Gastrocnemius medialis (tissue), 4 donors: ENCODE data around the gene ITGAD. TPM values are rescaled to one million over a fixed set of nuclear protein-coding genes. Genes with fewer than 3 reads are reported as not detected.

Experiments
- ATAC-seq, 2 donors: fragments of 150-250 bp; one replicate each; pipeline ENCODE4 v1.9.1; 2016
- DNase-seq, 2 donors: peaks; one replicate each; pipeline ENCODE4 v3.0.0-alpha.2; 2019
- H3K27ac ChIP-seq, 4 donors: fragments of 200-600 bp; sonication (generic); 1 replicate in 1 of 4; 2 replicates in 3 of 4; pipeline ENCODE4 v1.5.1; 2016 to 2018; ENCODE audit warnings: mild to moderate bottlenecking in 2 of 4, moderate library complexity in 1 of 4
- H3K27me3 ChIP-seq, 3 donors: fragments of 200-600 bp; sonication (generic) in 2 of 3; 1 replicate in 1 of 3; 2 replicates in 2 of 3; pipeline versions ENCODE4 v1.5.1 to v1.6.0; 2016 to 2019; ENCODE audit warnings: mild to moderate bottlenecking in 1 of 3, moderate library complexity in 1 of 3
- H3K36me3 ChIP-seq, 2 donors: fragments of 200-600 bp; sonication (generic) in 1 of 2; one replicate each; pipeline ENCODE4 v1.5.1; 2017 to 2018
- H3K4me1 ChIP-seq, 2 donors: fragments of 200-600 bp; sonication (generic) in 1 of 2; one replicate each; pipeline ENCODE4 v1.5.1; 2016 to 2017; ENCODE audit warnings: mild to moderate bottlenecking in 2 of 2
- H3K4me3 ChIP-seq, 4 donors: fragments of 200-600 bp; sonication (generic) in 3 of 4; 1 replicate in 1 of 4; 2 replicates in 3 of 4; pipeline ENCODE4 v1.5.1; 2016 to 2019; ENCODE audit warnings: mild to moderate bottlenecking in 2 of 4
- H3K9me3 ChIP-seq, 3 donors: fragments of 200-600 bp; sonication (generic) in 2 of 3; 1 replicate in 1 of 3; 2 replicates in 2 of 3; pipeline ENCODE4 v1.5.1; 2016 to 2019
- POLR2A ChIP-seq, 2 donors: fragments of 450-650 bp; IDR thresholded peaks; one replicate each; pipeline ENCODE4 v1.6.1; 2017; ENCODE audit warnings: antibody characterized with exemption in 2 of 2, mild to moderate bottlenecking in 2 of 2, moderate library complexity in 2 of 2
- in situ Hi-C, 4 donors: fragments of 200-750 bp; cut with MboI; loops; one replicate each; pipeline versions ENCODE4 v1.15.0 to v1.8.0; 2017; ENCODE audit warnings: low sequenced_read_pairs in 4 of 4
- intact Hi-C: fragments of 100-400 bp; cut with DNase I; formaldehyde crosslinking; loops from one replicate; pipeline ENCODE4 v1.15.1; 2023; ENCODE audit warnings: low total_unique reads
- total RNA-seq, 4 donors: library from RNA; depleted of rRNA; stranded (reverse); fragments of >200 nt; gene quantifications; one replicate each; pipeline versions ENCODE4 v1.1.0 to v1.2.3, GENCODE V29; 2016
- TF ChIP-seq, protein P1 (sequence below), 5 experiments: fragments of 450-650 bp in 3 of 5; fragments of 200-600 bp in 2 of 5; sonication (generic) in 2 of 5; IDR thresholded peaks in 4 of 5; conservative IDR thresholded peaks in 1 of 5; 1 replicate in 4 of 5; 2 replicates in 1 of 5; pipeline ENCODE4 v1.5.1; 2016 to 2019; ENCODE audit warnings: antibody characterized with exemption in 5 of 5, mild to moderate bottlenecking in 3 of 5, moderate library complexity in 3 of 5

ITGAD gene
- total RNA-seq, 4 donors from 2014 or later = not detected

DNA sequence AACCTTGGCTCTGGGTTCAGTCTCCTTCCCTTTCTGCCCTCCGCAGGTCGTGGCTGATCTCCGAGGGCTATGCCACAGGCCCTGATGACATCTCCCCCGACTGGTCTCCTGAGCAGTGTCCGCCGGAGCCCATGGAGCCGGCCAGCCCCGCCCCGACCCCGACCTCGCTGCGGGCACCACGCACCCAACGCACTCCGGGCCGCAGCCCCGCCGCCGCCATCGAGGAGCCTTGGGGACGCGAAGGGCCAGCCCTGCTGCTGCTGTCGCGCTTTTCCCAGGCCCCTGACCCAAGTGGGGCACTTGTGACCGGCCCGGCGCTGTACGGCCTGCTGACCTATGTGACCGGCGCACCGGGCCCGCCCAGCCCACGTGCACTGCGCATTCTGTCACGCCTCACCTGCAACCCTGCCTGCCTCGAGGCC lies 71.2 kb downstream of the ITGAD start:
- intact Hi-C loops (no loop called here), in situ Hi-C loops (no loop called here)
- H3K9me3 ChIP-seq = no peaks in the 10 kb centered on the region

DNA sequence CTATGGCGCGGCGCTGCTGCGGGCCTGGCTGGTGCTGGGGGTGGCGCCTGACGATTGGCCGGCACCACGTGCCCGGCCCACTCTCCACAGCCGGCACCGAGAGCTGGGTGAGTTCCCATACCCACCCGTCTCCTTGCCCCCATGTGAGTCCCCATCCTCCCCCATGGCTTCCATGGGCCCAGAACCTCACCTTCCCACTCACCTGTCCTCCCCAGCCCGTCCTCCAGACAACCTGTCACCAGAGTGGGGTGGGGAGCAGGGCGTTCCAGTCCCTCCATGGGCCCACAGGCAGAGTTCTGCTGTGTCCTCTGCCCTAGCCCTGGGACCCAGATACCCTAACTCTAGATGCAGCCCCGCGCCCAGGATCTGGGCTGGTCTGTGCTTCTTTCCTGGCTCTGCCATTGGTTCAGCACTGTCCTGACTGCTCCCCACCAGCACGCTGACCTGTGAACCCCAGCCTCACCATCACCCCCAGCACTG lies 71.7 kb downstream of the ITGAD start:
- Histone ChIP-seq H3K4me1 (peaks cover 14 to 15% of the 10 kb centered on the region in 2 donors), H3K36me3 (peaks cover 0 to 57% of the 10 kb centered on the region in 2 donors), H3K27ac (no peak overlapping the region), H3K27me3 (no peaks in the 10 kb centered on the region), H3K4me3 (no peak overlapping the region), H3K9me3 (no peaks in the 10 kb centered on the region)
- ATAC-seq = no peak
- in situ Hi-C loops (no loop called here), intact Hi-C loops (no loop called here)
- TF ChIP-seq, protein P1, sequence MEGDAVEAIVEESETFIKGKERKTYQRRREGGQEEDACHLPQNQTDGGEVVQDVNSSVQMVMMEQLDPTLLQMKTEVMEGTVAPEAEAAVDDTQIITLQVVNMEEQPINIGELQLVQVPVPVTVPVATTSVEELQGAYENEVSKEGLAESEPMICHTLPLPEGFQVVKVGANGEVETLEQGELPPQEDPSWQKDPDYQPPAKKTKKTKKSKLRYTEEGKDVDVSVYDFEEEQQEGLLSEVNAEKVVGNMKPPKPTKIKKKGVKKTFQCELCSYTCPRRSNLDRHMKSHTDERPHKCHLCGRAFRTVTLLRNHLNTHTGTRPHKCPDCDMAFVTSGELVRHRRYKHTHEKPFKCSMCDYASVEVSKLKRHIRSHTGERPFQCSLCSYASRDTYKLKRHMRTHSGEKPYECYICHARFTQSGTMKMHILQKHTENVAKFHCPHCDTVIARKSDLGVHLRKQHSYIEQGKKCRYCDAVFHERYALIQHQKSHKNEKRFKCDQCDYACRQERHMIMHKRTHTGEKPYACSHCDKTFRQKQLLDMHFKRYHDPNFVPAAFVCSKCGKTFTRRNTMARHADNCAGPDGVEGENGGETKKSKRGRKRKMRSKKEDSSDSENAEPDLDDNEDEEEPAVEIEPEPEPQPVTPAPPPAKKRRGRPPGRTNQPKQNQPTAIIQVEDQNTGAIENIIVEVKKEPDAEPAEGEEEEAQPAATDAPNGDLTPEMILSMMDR (IDR thresholded peaks at IDR 0.05 in 4 of 5, conservative IDR thresholded peaks at IDR 0.05 in 1 of 5) = no peak
- TF ChIP-seq POLR2A (IDR thresholded peaks at IDR 0.05) = no peak
- no peak for DNase-seq

More for the DNA sequence above, 71.2 kb downstream of the ITGAD start:
- Histone ChIP-seq H3K36me3 (peaks cover 0 to 57% of the 10 kb centered on the region in 2 donors), H3K4me1 (peaks cover 14 to 15% of the 10 kb centered on the region in 2 donors), H3K4me3 (no peak overlapping the region), H3K27ac (no peak overlapping the region), H3K27me3 (no peaks in the 10 kb centered on the region)
- DNase-seq = no peak
- TF ChIP-seq, protein P1 (IDR thresholded peaks at IDR 0.05 in 4 of 5, conservative IDR thresholded peaks at IDR 0.05 in 1 of 5) = no peak
- no peak for TF ChIP-seq POLR2A (IDR thresholded peaks at IDR 0.05)
- no peak for ATAC-seq

DNA sequence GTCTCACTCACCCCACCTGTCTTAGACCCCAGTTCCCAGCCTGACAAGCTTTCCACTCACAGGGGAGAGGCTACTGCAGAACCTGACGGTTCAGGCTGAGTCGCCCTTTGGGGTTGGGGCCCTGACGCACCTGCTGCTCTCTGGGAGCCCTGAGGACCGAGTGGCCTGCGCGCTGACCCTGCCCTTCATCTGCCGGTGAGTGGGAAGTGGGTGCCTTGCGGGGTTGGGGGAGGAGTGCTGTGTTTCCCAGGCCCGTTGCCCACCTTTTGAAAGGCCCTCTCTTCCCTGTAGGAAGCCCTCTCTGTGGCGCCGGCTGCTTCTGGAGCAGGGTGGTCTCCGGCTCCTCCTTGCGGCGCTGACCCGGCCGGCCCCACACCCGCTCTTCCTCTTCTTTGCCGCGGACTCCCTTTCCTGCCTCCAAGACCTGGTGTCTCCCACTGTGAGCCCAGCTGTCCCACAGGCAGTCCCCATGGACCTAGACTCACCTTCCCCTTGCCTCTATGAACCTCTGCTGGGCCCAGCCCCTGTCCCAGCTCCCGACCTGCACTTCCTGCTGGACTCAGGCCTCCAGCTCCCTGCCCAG lies 72.7 kb downstream of the ITGAD start:
- Histone ChIP-seq H3K27me3 (no peaks in the 10 kb centered on the region), H3K9me3 (no peaks in the 10 kb centered on the region), H3K36me3 (peaks cover 0 to 57% of the 10 kb centered on the region in 2 donors), H3K27ac (no peak overlapping the region), H3K4me3 (no peak overlapping the region), H3K4me1 (peaks cover 5 to 6% of the 10 kb centered on the region in 2 donors)
- no peak for TF ChIP-seq POLR2A (IDR thresholded peaks at IDR 0.05)
- TF ChIP-seq, protein P1 (IDR thresholded peaks at IDR 0.05 in 4 of 5, conservative IDR thresholded peaks at IDR 0.05 in 1 of 5) = no peak
- ATAC-seq = no peak
- DNase-seq = no peak
- intact Hi-C loops = no loop called here
- in situ Hi-C loops = no loop called here

DNA sequence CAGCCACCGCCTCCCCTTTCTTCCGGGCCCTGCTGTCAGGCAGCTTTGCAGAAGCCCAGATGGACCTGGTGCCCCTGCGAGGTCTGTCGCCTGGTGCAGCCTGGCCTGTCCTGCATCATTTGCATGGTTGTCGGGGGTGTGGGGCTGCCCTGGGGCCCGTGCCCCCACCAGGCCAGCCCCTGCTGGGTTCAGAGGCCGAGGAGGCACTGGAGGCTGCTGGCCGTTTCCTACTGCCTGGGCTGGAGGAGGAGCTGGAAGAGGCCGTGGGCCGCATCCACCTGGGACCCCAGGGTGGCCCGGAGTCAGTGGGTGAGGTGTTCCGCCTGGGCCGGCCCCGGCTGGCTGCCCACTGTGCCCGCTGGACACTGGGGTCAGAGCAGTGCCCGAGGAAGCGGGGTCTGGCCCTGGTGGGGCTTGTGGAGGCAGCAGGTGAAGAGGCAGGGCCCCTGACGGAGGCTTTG lies 73.3 kb downstream of the ITGAD start:
- no peak for DNase-seq
- no peaks in the 10 kb centered on the region for H3K27me3 ChIP-seq
- no peak for ATAC-seq
- no peak overlapping the region for H3K27ac ChIP-seq
- intact Hi-C loops (no loop called here), in situ Hi-C loops (no loop called here)
- TF ChIP-seq, protein P1 (IDR thresholded peaks at IDR 0.05 in 4 of 5, conservative IDR thresholded peaks at IDR 0.05 in 1 of 5) = no peak
- TF ChIP-seq POLR2A (IDR thresholded peaks at IDR 0.05) = no peak
- no peaks in the 10 kb centered on the region for H3K9me3 ChIP-seq
- H3K4me3 ChIP-seq = no peak overlapping the region
- peaks cover 0 to 5% of the 10 kb centered on the region in 2 donors for H3K4me1 ChIP-seq
- H3K36me3 ChIP-seq = peaks cover 0 to 57% of the 10 kb centered on the region in 2 donors
